HEK293 (cell line): ENCODE measurements around the gene MYOT.
A peak's percentile ranks its signal among the peaks of the same experiment; 100 is the strongest.

Source experiments
- CTCF ChIA-PET: fragments of 350-600 bp; formaldehyde crosslinking; extraction: SDS; loops from one replicate; lab custom pipeline; 2021; ENCODE audit warnings: antibody characterized with exemption; lab: Yijun Ruan, JAX
- POLR2A ChIA-PET: fragments of 300-600 bp; formaldehyde crosslinking; extraction: SDS; loops from one replicate; lab custom pipeline; 2020; ENCODE audit warnings: antibody characterized with exemption, inconsistent platforms; lab: Yijun Ruan, JAX
- H3K27ac ChIP-seq: fragments of 200-500 bp; sonication (Bioruptor generic); 2 replicates; pipeline ENCODE4 v1.5.1; 2014; ENCODE audit warnings: low read depth, low read length, control low read depth, inconsistent platforms; ENCODE audit errors: extremely low read depth
- H3K36me3 ChIP-seq, 2 experiments: fragments of 200-500 bp in 1 of 2; sonication (Bioruptor generic) in 1 of 2; 1 replicate in 1 of 2; 2 replicates in 1 of 2; pipeline ENCODE4 v1.5.1; 2014 to 2017; ENCODE audit warnings: inconsistent platforms in 2 of 2, low read length in 2 of 2; ENCODE audit not compliant: control insufficient read depth in 2 of 2, insufficient read depth in 1 of 2
- H3K4me1 ChIP-seq: fragments of 200-500 bp; sonication (Bioruptor generic); 2 replicates; pipeline ENCODE4 v1.5.1; 2014; ENCODE audit warnings: mild to moderate bottlenecking, low read length, inconsistent platforms; ENCODE audit not compliant: control insufficient read depth, insufficient read depth
- H3K4me3 ChIP-seq: 2 replicates; pipeline ENCODE4 v1.5.1; 2011; ENCODE audit warnings: low read depth, mild to moderate bottlenecking, control low read depth, low read length, moderate library complexity
- H3K9me3 ChIP-seq: fragments of 200-500 bp; sonication (Bioruptor generic); 2 replicates; pipeline ENCODE4 v1.5.1; 2014; ENCODE audit warnings: low read depth, low read length, inconsistent platforms; ENCODE audit not compliant: control insufficient read depth, insufficient read depth
- FEZF1 ChIP-seq: fragments of 450-650 bp; formaldehyde crosslinking; IDR thresholded peaks from 2 replicates; pipeline ENCODE4 v1.5.1; 2016; ENCODE audit warnings: missing biosample characterization, missing genetic modification characterization
- GFI1B ChIP-seq: fragments of 450-650 bp; formaldehyde crosslinking; IDR thresholded peaks from 2 replicates; pipeline ENCODE4 v1.5.1; 2016; ENCODE audit warnings: missing biosample characterization, missing genetic modification characterization
- GLIS1 ChIP-seq: fragments of 450-650 bp; formaldehyde crosslinking; IDR thresholded peaks from 2 replicates; pipeline ENCODE4 v1.5.1; 2016; ENCODE audit warnings: missing biosample characterization, missing genetic modification characterization
- PRDM1 ChIP-seq: fragments of 450-650 bp; formaldehyde crosslinking; IDR thresholded peaks from 2 replicates; pipeline ENCODE4; 2016; ENCODE audit warnings: missing biosample characterization, missing genetic modification characterization
- REPIN1 ChIP-seq: fragments of 450-650 bp; formaldehyde crosslinking; IDR thresholded peaks from 2 replicates; pipeline ENCODE4 v1.5.1; 2017; ENCODE audit warnings: missing biosample characterization, missing genetic modification characterization, low read depth
- ZBTB17 ChIP-seq: fragments of 450-650 bp; formaldehyde crosslinking; IDR thresholded peaks from 2 replicates; pipeline ENCODE4 v1.5.1; 2016; ENCODE audit warnings: missing biosample characterization, missing genetic modification characterization
- ZBTB48 ChIP-seq: fragments of 450-650 bp; formaldehyde crosslinking; IDR thresholded peaks from 2 replicates; pipeline ENCODE4 v1.5.1; 2016; ENCODE audit warnings: missing biosample characterization, missing genetic modification characterization
- ZFP3 ChIP-seq: fragments of 450-650 bp; formaldehyde crosslinking; IDR thresholded peaks from 2 replicates; pipeline ENCODE4 v1.5.1; 2016; ENCODE audit warnings: low read depth, missing biosample characterization, missing genetic modification characterization
- ZNF140 ChIP-seq: fragments of 450-650 bp; formaldehyde crosslinking; IDR thresholded peaks from 2 replicates; pipeline ENCODE4 v1.5.1; 2016; ENCODE audit warnings: missing biosample characterization, missing genetic modification characterization
- ZNF146 ChIP-seq: fragments of 450-650 bp; formaldehyde crosslinking; IDR thresholded peaks from 2 replicates; pipeline ENCODE4 v1.5.1; 2016; ENCODE audit warnings: missing biosample characterization, missing genetic modification characterization
- ZNF214 ChIP-seq: fragments of 450-650 bp; formaldehyde crosslinking; IDR thresholded peaks from 2 replicates; pipeline ENCODE4 v1.5.1; 2017; ENCODE audit warnings: missing biosample characterization, mild to moderate bottlenecking, missing genetic modification characterization, borderline replicate concordance
- ZNF223 ChIP-seq: fragments of 450-650 bp; formaldehyde crosslinking; IDR thresholded peaks from 2 replicates; pipeline ENCODE4 v1.5.1; 2016; ENCODE audit warnings: missing biosample characterization, missing genetic modification characterization
- ZNF274 ChIP-seq, 2 experiments: fragments of 200-500 bp in 1 of 2; fragments of 450-650 bp in 1 of 2; sonication (Bioruptor generic) in 1 of 2; formaldehyde crosslinking in 1 of 2; IDR thresholded peaks; 2 replicates each; pipeline versions ENCODE4 v1.5.1 to v1.6.1; 2014 to 2016; ENCODE audit warnings: borderline replicate concordance in 1 of 2, inconsistent platforms in 1 of 2, low read length in 1 of 2, missing biosample characterization in 1 of 2, missing genetic modification characterization in 1 of 2
- ZNF362 ChIP-seq: fragments of 450-650 bp; formaldehyde crosslinking; IDR thresholded peaks from 2 replicates; pipeline ENCODE4 v1.5.1; 2016; ENCODE audit warnings: missing biosample characterization, missing genetic modification characterization
- ZNF626 ChIP-seq: fragments of 450-650 bp; sonication (Bioruptor Pico); formaldehyde crosslinking; IDR thresholded peaks from 2 replicates; pipeline ENCODE4 v1.5.1; 2018; ENCODE audit warnings: missing biosample characterization, missing genetic modification characterization, inconsistent platforms
- ZNF692 ChIP-seq: fragments of 450-650 bp; formaldehyde crosslinking; IDR thresholded peaks from 2 replicates; pipeline ENCODE4 v1.5.1; 2016; ENCODE audit warnings: missing biosample characterization, missing genetic modification characterization
- ZNF704 ChIP-seq: fragments of 450-650 bp; formaldehyde crosslinking; IDR thresholded peaks from 2 replicates; pipeline ENCODE4 v1.5.1; 2016; ENCODE audit warnings: missing biosample characterization, missing genetic modification characterization
- ZNF747 ChIP-seq: fragments of 450-650 bp; formaldehyde crosslinking; IDR thresholded peaks from 2 replicates; pipeline ENCODE4 v1.5.1; 2016; ENCODE audit warnings: missing biosample characterization, missing genetic modification characterization
- ZNF791 ChIP-seq: fragments of 450-650 bp; formaldehyde crosslinking; IDR thresholded peaks from 2 replicates; pipeline ENCODE4 v1.5.1; 2016; ENCODE audit warnings: missing biosample characterization, missing genetic modification characterization
- ZSCAN30 ChIP-seq: fragments of 450-650 bp; IDR thresholded peaks from 2 replicates; pipeline ENCODE4 v1.5.1; 2018; ENCODE audit warnings: missing biosample characterization, mild to moderate bottlenecking, missing genetic modification characterization, moderate library complexity

MYOT gene

GRCh38 chr5:137876101-137876500 is 8.4 kb downstream of the MYOT start (continued):
- TF ChIP-seq GFI1B (no peak), REPIN1 (tag by site-specific recombination) (no peak)

GRCh38 chr5:137880313-137880712 is 12.7 kb downstream of the MYOT start:
- no peak overlapping the region for H3K4me3 ChIP-seq
- CTCF ChIA-PET = interaction anchor here (0.6 to 1.2 kb wide), 2 partner anchors 58 to 188 kb away, joined by 3 to 4 read pairs; no protein-coding TSS in a partner anchor
- H3K36me3 ChIP-seq = peaks cover 0 to 8% of the 10 kb centered on the region in 2 experiments; a peak in 2 of 3 replicates
- no peaks in the 10 kb centered on the region; the same call in 1 of the 2 replicates for H3K4me1 ChIP-seq
- POLR2A ChIA-PET = interaction anchor here (1.7 kb wide), 1 partner anchor 9 kb away, joined by 6 read pairs; the partner anchor contains the start of gene PKD2L2
- no peak for TF ChIP-seq ZNF274 (IDR thresholded peaks at IDR 0.05; ENCODE audit: low read length)
- TF ChIP-seq ZNF274 (tag by site-specific recombination; IDR thresholded peaks at IDR 0.05; ENCODE audit: borderline replicate concordance) = no peak
- TF ChIP-seq ZNF140 (tag by site-specific recombination) = no peak
- no peak for TF ChIP-seq GLIS1 (tag by site-specific recombination)
- TF ChIP-seq ZBTB48 (tag by site-specific recombination) = no peak
- no peak overlapping the region for H3K27ac ChIP-seq
- no peaks in the 10 kb centered on the region for H3K9me3 ChIP-seq

GRCh38 chr5:137887831-137888230 is 20.2 kb downstream of the MYOT start:
- Histone ChIP-seq H3K36me3 (peaks cover 0 to 4% of the 10 kb centered on the region in 2 experiments; a peak in 2 of 3 replicates), H3K27ac (no peak overlapping the region), H3K9me3 (no peaks in the 10 kb centered on the region), H3K4me1 (peaks cover 11% of the 10 kb centered on the region), H3K4me3 (no peak overlapping the region)
- ChIA-PET CTCF (interaction anchor here (0.6 to 2.6 kb wide), 4 partner anchors 17 to 181 kb away, joined by 3 to 8 read pairs (median 4); no protein-coding TSS in a partner anchor), POLR2A (interaction anchor here (0.6 kb wide), 2 partner anchors 8 to 25 kb away, joined by 3 to 5 read pairs; no protein-coding TSS in a partner anchor)
- TF ChIP-seq ZNF223 (tag by site-specific recombination) (no peak), FEZF1 (peak; percentile 44)

GRCh38 chr5:137888466-137888862 is 20.8 kb downstream of the MYOT start:
- Histone ChIP-seq H3K36me3 (no peaks in the 10 kb centered on the region; a peak in 1 of 3 replicates), H3K9me3 (no peaks in the 10 kb centered on the region), H3K4me3 (peak overlapping the region; percentile 56), H3K27ac (peak overlapping the region; percentile 59), H3K4me1 (peaks cover 11% of the 10 kb centered on the region)
- POLR2A ChIA-PET = interaction anchor here (0.6 to 1.5 kb wide), 3 partner anchors 26 to 105 kb away, joined by 3 to 10 read pairs (median 3); no protein-coding TSS in a partner anchor
- TF ChIP-seq ZNF362 (tag by site-specific recombination) (0 out of 2 replicates have a peak, but pooled peaks have one; percentile 3), PRDM1 (tag by site-specific recombination) (peak; percentile 81), ZBTB17 (tag by site-specific recombination) (no peak)
- CTCF ChIA-PET = interaction anchor here (0.6 to 2.6 kb wide), 5 partner anchors 18 to 180 kb away, joined by 3 to 8 read pairs (median 4); no protein-coding TSS in a partner anchor

- ChIA-PET POLR2A (interaction anchor here (1.0 to 1.5 kb wide), 5 partner anchors 9 to 136 kb away, joined by 3 to 10 read pairs (median 5); no protein-coding TSS in a partner anchor), CTCF (interaction anchor here (0.8 to 2.6 kb wide), 5 partner anchors 23 to 180 kb away, joined by 3 to 8 read pairs (median 4); no protein-coding TSS in a partner anchor)
- H3K36me3 ChIP-seq = no peaks in the 10 kb centered on the region; a peak in 1 of 3 replicates
- H3K27ac ChIP-seq = peak within 1 kb of the TSS; percentile 59
- H3K9me3 ChIP-seq = no peaks in the 10 kb centered on the region
- H3K4me1 ChIP-seq = peaks cover 11% of the 10 kb centered on the region
- peak within 1 kb of the TSS; percentile 56 for H3K4me3 ChIP-seq
- 0 out of 2 replicates have a peak, but pooled peaks have one; percentile 15 for TF ChIP-seq ZNF692 (tag by site-specific recombination)
- TF ChIP-seq ZNF747 (tag by site-specific recombination) = no peak
- no peak for TF ChIP-seq ZNF626
- no peak for TF ChIP-seq ZFP3 (tag by site-specific recombination)
- TF ChIP-seq ZNF704 (tag by site-specific recombination) = no peak
- TF ChIP-seq ZSCAN30 = peak; percentile 78
- TF ChIP-seq ZNF791 (tag by site-specific recombination) = no peak
- no peak for TF ChIP-seq ZNF214 (tag by site-specific recombination)
- 0 out of 2 replicates have a peak, but pooled peaks have one; percentile 5 for TF ChIP-seq ZNF146 (tag by site-specific recombination)
Observed at GRCh38 chr5:137888863-137889759, 21.5 kb downstream of the MYOT start, which contains the start of gene PKD2L2. Gene PKD2L2 (plus strand): TSS chr5:137889457. CDS start chr5:137889492, 35 bp downstream.
